Thyroid gland (tissue), 4 donors: Measurements from ENCODE around the gene EIF3L.

Source experiments
- CTCF ChIP-seq, 6 experiments: fragments of 200-600 bp in 3 of 6; fragments of 450-650 bp in 3 of 6; sonication (generic) in 3 of 6; IDR thresholded peaks; one replicate each; pipeline ENCODE4 v1.5.1; 2016 to 2019; ENCODE audit warnings: antibody characterized with exemption in 6 of 6, mild to moderate bottlenecking in 2 of 6, inconsistent platforms in 1 of 6, moderate library complexity in 1 of 6
- POLR2A ChIP-seq, 2 donors: fragments of 450-650 bp; IDR thresholded peaks; one replicate each; pipeline ENCODE4 v1.6.1; 2017; ENCODE audit warnings: antibody characterized with exemption in 2 of 2, mild to moderate bottlenecking in 2 of 2, moderate library complexity in 1 of 2

DNA sequence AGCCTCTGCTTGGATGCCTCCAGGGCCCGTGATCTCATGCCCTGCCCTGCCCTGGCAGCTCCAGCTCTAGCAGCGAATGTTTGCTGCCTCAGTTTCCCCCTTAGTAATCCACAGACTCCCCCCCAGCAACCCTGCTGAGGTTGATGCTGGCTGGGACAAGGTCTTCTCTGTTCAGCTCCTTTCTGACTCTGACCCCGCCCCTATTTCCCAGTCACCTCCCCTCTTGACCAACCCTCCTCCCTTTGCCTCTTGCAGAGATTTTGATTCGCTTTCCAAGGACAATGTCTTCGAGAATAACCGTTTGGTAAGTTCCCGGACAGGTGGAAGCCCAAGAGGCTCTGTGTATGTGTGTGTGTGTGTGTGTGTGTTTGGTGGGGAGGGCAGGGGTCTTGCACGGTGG is 62.5 kb downstream of the EIF3L start:
- TF ChIP-seq POLR2A (IDR thresholded peaks at IDR 0.05) (no peak), CTCF (IDR thresholded peaks at IDR 0.05) (no peak)
